ENCODE measurements around the gene UBASH3B.

- no peak for TF ChIP-seq CTCF (IDR thresholded peaks at IDR 0.05; ENCODE audit: low read depth, low read length)
- TF ChIP-seq POLR2A (IDR thresholded peaks at IDR 0.05; ENCODE audit: extremely low read depth, insufficient read length), result no peak
Measured at GRCh38 chr11:122799406-122800105, 144.0 kb downstream of the UBASH3B start.
